Smooth muscle cell (in vitro differentiated cells): Measurements from ENCODE around the gene FOCAD. TPM values are rescaled to one million over a fixed set of nuclear protein-coding genes. Genes with fewer than 3 reads are reported as not detected.

Experiments
- DNase-seq: peaks from one replicate; lab custom pipeline; 2025; ENCODE audit not compliant: unreplicated experiment; lab: John Stamatoyannopoulos, UW
- H2AFZ ChIP-seq: fragments of 200-600 bp; sonication (generic); 2 replicates; pipeline ENCODE4 v1.6.0; 2016; ENCODE audit warnings: antibody characterized with exemption, low read depth, mild to moderate bottlenecking
- H3F3A ChIP-seq: fragments of 200-600 bp; sonication (generic); 2 replicates; pipeline ENCODE4 v1.6.0; 2017; ENCODE audit warnings: antibody characterized with exemption, low read depth
- H3K27ac ChIP-seq: fragments of 200-600 bp; sonication (generic); 2 replicates; pipeline ENCODE4 v1.5.1; 2016; ENCODE audit warnings: low read depth, mild to moderate bottlenecking
- H3K27me3 ChIP-seq: fragments of 200-600 bp; sonication (generic); 2 replicates; pipeline ENCODE4 v1.6.1; 2016; ENCODE audit warnings: low read depth, mild to moderate bottlenecking
- H3K36me3 ChIP-seq: fragments of 200-600 bp; sonication (generic); 2 replicates; pipeline ENCODE4 v1.5.1; 2016; ENCODE audit warnings: low read depth
- H3K4me1 ChIP-seq: fragments of 200-600 bp; sonication (generic); 2 replicates; pipeline ENCODE4 v1.5.1; 2016; ENCODE audit warnings: low read depth
- H3K4me2 ChIP-seq: fragments of 200-600 bp; sonication (generic); 2 replicates; pipeline ENCODE4 v1.6.0; 2016; ENCODE audit warnings: mild to moderate bottlenecking
- H3K4me3 ChIP-seq: fragments of 200-600 bp; sonication (generic); 2 replicates; pipeline ENCODE4 v1.5.1; 2016; ENCODE audit warnings: mild to moderate bottlenecking
- H3K79me2 ChIP-seq: fragments of 200-600 bp; sonication (generic); 2 replicates; pipeline ENCODE4 v1.6.0; 2016; ENCODE audit warnings: low read depth, mild to moderate bottlenecking
- H3K9ac ChIP-seq: fragments of 200-600 bp; sonication (generic); 2 replicates; pipeline ENCODE4 v1.6.0; 2016; ENCODE audit warnings: low read depth
- H3K9me3 ChIP-seq: fragments of 200-600 bp; sonication (generic); replicated peaks from 2 replicates; pipeline ENCODE4 v1.5.1; 2016; ENCODE audit warnings: low read depth
- H4K20me1 ChIP-seq: fragments of 200-600 bp; sonication (generic); 2 replicates; pipeline ENCODE4 v1.6.0; 2016; ENCODE audit warnings: low read depth
- CTCF ChIP-seq: fragments of 200-600 bp; sonication (generic); IDR thresholded peaks from 2 replicates; pipeline ENCODE4 v1.5.1; 2017; ENCODE audit warnings: borderline replicate concordance, mild to moderate bottlenecking, antibody characterized with exemption; ENCODE audit not compliant: insufficient read depth, poor library complexity, severe bottlenecking
- WGBS: methylation state at CpG from one replicate; pipeline ENCODE4 v1.1.7; 2016; ENCODE audit warnings: low lambda C conversion rate; 5-methylcytosine and 5-hydroxymethylcytosine counted together
- polyA plus RNA-seq: library from polyadenylated mRNA; unstranded; fragments of >200 nt; fragmentation: Nextera tagmentation; extraction: Ambion mirVana; gene quantifications from 2 replicates; pipeline ENCODE4 v1.2.1, GENCODE V29; 2016
- total RNA-seq: library from RNA; depleted of rRNA; stranded (reverse); fragments of >200 nt; gene quantifications from 2 replicates; pipeline ENCODE4 v1.2.3, GENCODE V29; 2014

FOCAD gene
- total and polyA plus RNA-seq, 2 experiments from 2014 or later: 31.0 to 106 TPM

- no peak for TF ChIP-seq CTCF
- Histone ChIP-seq H3K36me3 (no peaks in the 10 kb centered on the region), H4K20me1 (no peaks in the 10 kb centered on the region), H3K4me3 (no peak overlapping the region), H3K4me1 (no peaks in the 10 kb centered on the region), H3K79me2 (no peaks in the 10 kb centered on the region), H3K27me3 (no peaks in the 10 kb centered on the region), H3K9me3 (no peaks in the 10 kb centered on the region), H3F3A (no peaks in the 10 kb centered on the region), H3K4me2 (peak overlapping the region; percentile 23), H2AFZ (no peak overlapping the region), H3K9ac (peak overlapping the region; percentile 4), H3K27ac (peak overlapping the region; percentile 68)
- DNase-seq: no peak
Observed at GRCh38 chr9:20898885-20899554, 215.0 kb downstream of the FOCAD start.

DNA sequence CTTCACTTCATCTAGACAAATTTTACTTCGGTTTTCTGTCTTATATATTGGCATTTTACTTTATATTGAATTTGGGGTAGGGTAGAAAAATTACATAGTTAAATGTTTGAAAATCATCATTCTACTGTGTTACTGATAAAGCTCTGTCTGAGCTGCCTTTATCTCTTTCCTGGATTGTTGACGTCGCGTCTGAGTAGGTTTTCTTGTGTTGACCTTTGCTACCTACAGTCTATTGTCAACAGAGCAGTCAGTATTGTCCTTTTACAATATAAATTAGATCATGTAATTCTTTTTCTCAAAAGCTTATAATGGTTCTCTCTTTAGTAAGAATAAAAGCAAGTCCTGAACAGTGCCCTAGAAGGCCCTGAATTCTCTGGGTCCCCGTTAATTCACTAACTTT, 219.2 kb downstream of the FOCAD start:
- TF ChIP-seq CTCF: no peak
- no peak overlapping the region for H3K27ac ChIP-seq
- no peak overlapping the region for H3K9ac ChIP-seq
- H3K79me2 ChIP-seq: no peaks in the 10 kb centered on the region
- H3K4me1 ChIP-seq: no peaks in the 10 kb centered on the region
- H3K4me3 ChIP-seq: no peak overlapping the region
- DNase-seq: no peak
- H3K4me2 ChIP-seq: no peak overlapping the region
- H3K9me3 ChIP-seq: no peaks in the 10 kb centered on the region
- no peaks in the 10 kb centered on the region for H3K36me3 ChIP-seq
- no peak overlapping the region for H2AFZ ChIP-seq
- H4K20me1 ChIP-seq: no peaks in the 10 kb centered on the region
- 89% methylated on average over 5 of the region's 5 CpGs for WGBS
- H3F3A ChIP-seq: no peaks in the 10 kb centered on the region
- H3K27me3 ChIP-seq: no peaks in the 10 kb centered on the region

- Histone ChIP-seq H3K27ac (no peak overlapping the region), H3K9me3 (no peaks in the 10 kb centered on the region), H3K4me2 (no peak overlapping the region), H3K36me3 (no peaks in the 10 kb centered on the region), H3K27me3 (no peaks in the 10 kb centered on the region), H3K79me2 (no peaks in the 10 kb centered on the region), H2AFZ (no peak overlapping the region), H3K9ac (no peak overlapping the region), H3F3A (no peaks in the 10 kb centered on the region), H3K4me3 (no peak overlapping the region), H3K4me1 (no peaks in the 10 kb centered on the region), H4K20me1 (no peaks in the 10 kb centered on the region)
- no peak for TF ChIP-seq CTCF
- DNase-seq: no peak
- 53% methylated on average over 1 of the region's 1 CpG for WGBS
Observed at GRCh38 chr9:20904995-20905394, 220.9 kb downstream of the FOCAD start.

DNA sequence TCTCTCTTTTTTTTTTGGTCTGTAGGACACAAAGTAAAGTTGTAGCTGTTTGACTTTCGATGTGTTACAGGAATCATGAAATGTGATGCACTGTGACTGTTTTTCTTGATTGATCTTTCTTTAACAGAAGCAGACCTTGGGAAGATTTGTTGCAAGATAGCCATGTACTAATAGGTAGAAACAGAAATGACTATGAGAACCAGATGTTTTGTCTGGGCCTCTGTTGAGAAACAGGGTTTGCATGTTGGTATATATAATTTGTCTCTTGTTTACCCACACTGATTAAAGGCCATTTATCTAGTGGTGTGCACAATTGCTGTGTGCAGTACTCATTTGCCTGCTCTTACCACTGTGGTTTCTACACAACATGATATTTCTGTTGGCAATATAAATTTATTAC, 222.3 kb downstream of the FOCAD start:
- Histone ChIP-seq H2AFZ (no peak overlapping the region), H3K36me3 (no peaks in the 10 kb centered on the region), H3K27ac (no peak overlapping the region), H3K4me3 (no peak overlapping the region), H3K27me3 (no peaks in the 10 kb centered on the region), H3K79me2 (no peaks in the 10 kb centered on the region), H3K9me3 (no peaks in the 10 kb centered on the region), H3K4me1 (no peaks in the 10 kb centered on the region), H3K9ac (no peak overlapping the region), H4K20me1 (no peaks in the 10 kb centered on the region), H3F3A (no peaks in the 10 kb centered on the region), H3K4me2 (no peak overlapping the region)
- 85% methylated on average over 1 of the region's 1 CpG for WGBS
- DNase-seq: no peak
- TF ChIP-seq CTCF: no peak
